NCI-H446 (cell line): Measurements from ENCODE around the gene ZDHHC14.

ENCODE experiments used
- DNase-seq, 2 experiments: peaks; one replicate each; lab custom pipeline; 2025; lab: John Stamatoyannopoulos, UW

The ZDHHC14 gene

DNA sequence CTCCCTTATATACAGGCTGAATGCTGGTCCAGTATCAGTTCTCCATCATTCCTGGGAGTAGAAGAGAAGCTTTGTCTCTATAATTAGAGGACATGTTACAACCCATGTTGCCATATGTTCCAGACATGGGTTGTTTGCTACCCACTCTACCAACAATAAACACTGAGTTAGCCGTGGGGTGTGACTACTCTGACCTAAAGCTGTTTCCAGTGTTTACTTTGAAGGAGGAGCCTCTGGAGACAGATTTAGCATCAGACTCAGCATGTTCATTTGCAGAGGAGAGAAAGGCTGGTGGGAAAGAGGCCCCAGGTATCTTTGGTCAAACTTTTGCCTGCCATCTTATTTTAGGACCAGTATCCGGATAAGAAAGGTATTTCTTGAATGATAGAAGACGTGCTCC lies 284.2 kb downstream of the ZDHHC14 start:
- no peak for DNase-seq

- no peak for DNase-seq
Observed at GRCh38 chr6:157666729-157667128, 285.7 kb downstream of the ZDHHC14 start.

DNA sequence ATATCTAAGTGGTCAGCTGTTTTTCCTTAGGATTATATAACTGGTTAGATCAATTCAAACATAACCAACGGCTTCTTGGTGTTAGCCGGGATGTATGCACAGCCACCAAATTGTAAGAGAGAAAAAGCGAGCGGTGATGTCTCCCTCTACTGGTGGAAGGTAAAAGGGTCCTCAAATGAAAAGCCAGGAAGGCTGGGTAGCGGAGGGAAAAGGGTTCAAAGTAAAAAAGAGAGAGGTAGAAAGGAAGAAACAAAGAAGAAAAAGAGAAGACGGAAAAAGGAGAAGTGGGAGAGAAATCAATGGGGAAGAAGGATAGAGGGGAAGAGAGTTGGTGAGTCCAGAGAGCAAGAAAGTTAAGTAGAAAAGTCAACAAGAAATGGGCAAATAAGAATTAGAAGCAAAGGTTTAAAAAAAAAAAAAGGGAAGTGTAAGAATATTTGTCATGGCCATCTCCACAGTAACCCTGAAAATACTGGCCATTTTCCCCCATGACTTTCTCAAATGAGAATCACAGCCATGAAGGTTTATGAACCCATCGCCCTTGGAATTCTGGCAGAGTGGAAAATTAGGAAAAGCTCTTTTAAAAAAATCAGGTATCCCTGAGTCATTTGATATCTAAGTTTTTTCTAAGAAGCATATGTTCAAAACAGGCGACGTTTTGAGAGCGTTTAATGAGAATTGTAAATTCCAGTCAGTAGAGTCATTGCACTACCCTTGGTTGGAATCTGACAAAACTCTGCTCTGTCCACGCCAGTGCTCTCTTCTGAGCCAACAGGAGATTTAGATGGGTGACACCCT lies 286.4 kb downstream of the ZDHHC14 start:
- peak; percentile 47 to 70 for DNase-seq

- no peak for DNase-seq
Observed at GRCh38 chr6:157668009-157668401, 287.0 kb downstream of the ZDHHC14 start.

DNA sequence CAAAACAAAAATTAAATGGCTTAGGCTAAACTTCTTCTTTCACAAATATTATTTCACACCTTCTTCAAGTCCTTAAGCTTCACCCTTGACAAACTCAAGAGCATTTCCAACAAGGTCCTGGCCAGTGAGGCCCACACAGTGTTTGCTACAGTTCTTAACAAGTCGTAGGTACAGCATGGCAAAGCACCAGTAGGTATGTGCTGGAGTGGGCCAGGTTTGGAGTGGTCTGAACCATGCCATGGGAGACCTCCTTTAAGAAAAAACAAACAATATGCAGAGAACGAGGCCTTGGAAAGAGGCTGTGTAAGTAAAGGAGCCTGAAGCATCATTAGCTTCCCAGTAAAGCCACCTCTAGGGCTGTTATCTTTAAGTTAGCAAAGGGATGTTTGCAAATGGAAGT lies 287.7 kb downstream of the ZDHHC14 start:
- no peak for DNase-seq

DNA sequence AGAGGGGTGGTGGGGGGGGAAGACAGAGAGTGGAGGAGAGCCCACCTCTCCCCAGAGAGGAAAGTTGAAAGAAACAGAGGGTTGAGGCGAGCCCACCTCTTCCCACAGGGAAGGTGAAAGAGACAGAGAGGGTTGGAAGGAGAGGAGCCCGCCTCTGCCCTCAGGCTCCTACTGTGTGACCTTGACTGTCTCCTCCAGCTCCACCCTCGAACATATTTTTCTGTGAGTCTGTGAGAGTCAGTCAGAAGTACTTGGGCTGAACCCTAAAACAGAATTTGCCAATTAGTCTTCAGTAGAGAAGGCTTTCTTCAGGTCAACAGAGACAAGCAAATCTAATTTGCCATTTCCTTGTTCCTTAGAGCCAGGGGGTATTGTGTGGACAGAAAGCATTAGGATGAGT lies 288.3 kb downstream of the ZDHHC14 start:
- no peak for DNase-seq

DNA sequence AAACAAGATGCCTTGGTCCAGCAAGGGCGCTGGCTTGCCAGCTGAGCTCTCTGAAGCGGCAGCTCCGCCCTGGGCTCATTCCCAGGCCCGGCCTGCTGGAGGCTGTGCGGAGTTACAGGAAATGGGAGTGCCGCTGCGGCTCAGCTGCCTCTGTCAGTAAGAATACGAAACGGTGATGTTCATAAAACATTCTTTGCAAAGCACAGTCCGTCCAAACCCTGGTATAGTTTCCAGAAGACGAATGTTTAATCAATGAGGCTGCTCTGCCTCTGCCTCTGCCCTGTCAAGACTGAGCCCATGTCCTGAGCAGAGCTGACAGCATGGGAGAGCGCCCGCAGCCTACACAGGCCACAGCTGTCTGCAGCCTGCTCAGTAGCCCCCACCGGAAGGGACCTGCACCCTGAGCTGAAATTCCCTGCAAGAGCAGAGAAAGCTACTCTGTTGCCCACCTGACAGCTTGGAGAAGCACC lies 288.8 kb downstream of the ZDHHC14 start:
- peak in 1 of 2 experiments; percentile 27 for DNase-seq

DNA sequence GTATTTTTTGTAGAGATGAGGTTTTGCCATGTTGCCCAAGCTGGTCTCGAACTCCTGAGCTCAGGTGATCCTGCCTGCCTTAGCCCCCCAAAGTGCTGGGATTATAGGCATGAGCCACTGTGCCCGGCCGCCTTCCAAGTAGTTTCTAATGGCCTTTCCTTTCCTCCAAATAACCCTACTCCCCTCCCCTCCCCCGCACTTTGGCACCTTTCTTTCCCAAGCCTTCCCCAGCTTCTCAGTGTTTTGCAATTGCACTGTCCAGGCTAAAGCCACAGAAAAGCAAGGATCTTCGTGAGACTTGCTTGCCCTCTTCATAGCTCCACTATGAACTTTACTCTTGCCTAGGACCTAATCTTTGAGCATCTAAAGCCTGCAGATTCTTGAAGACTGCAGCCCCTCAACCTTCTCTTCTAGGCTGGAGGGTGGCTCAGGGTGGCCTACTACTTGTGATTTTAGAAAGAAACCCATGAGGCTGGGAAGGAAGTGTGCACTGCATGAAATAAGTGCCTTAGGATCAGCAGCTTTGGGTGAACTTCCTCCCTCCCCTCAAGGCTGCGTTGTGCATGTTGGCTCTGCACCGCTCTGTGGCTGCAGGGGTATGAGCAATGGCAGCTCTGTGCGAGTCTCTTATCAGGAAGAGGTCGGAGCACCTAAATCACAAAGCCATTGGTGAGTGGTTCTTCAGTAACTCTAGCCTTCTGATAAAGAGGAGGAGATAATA lies 289.6 kb downstream of the ZDHHC14 start:
- no peak for DNase-seq

DNA sequence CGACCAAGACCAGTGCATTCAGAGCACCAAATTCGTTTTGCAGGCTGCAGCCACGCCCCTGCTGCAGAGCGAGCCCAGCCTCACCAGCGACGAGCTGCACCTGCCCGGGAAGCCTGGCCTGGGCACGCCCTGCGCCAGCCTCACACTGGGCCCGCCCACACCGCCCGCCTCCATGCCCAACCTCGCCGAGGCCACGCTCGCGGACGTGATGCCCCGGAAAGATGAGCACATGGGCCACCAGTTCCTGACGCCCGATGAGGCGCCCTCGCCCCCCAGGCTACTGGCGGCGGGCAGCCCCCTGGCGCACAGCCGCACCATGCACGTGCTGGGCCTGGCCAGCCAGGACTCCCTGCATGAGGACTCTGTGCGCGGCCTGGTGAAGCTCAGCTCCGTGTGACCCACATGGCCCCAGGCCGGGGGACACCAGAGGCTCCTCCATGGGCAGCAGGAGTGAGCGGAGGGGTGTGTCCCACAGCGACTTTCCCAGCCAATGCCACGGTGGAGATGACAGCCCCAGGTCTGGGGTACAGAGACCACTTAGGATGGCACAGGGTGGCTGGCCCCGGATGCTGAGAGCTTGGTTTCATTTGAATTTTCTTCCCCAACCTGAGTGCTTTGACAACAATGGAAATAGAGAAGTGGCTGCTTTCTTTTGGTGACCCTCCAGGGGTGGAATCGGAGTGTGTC lies 291.9 kb downstream of the ZDHHC14 start:
- no peak for DNase-seq

DNA sequence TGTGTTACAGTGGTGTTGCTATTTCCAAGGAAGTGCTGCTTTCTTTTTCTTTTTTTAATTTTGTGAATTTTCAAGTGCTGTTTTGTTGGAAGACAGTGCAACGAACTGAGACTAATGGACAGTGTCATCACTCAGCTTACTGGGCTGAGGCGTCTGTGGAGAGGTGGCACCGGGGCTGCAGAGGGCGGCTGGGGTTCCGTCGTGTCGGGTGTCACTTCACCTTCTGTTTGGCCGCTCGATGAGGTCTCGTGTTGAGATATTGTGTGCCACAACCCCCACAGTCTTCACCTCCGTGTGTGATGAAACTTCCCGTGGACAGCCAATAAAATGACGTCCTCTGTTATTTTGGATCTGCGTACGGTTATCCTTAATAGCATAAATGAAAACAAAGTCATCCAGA lies 292.6 kb downstream of the ZDHHC14 start:
- DNase-seq, result no peak

- no peak for DNase-seq
Observed at GRCh38 chr6:157674061-157674460, 293.1 kb downstream of the ZDHHC14 start.

DNA sequence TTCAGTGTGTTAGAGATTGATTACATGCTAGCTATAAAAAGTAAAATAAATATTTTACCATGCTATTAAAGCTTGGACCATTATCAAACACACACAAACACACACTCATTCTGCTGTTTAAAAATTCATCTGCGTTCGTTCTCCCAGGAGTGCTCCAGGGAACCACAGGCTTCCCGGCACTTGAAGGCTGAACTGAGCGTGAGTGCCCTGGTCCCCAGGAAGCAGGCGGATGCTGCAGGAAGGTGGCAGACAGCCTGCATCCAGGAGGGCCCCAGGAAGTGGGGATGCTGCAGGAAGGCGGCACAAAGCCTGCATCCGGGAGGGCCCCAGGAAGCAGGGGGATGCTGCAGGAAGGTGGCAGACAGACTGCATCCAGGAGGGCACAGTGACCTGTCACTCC lies 294.8 kb downstream of the ZDHHC14 start:
- no peak for DNase-seq

DNA sequence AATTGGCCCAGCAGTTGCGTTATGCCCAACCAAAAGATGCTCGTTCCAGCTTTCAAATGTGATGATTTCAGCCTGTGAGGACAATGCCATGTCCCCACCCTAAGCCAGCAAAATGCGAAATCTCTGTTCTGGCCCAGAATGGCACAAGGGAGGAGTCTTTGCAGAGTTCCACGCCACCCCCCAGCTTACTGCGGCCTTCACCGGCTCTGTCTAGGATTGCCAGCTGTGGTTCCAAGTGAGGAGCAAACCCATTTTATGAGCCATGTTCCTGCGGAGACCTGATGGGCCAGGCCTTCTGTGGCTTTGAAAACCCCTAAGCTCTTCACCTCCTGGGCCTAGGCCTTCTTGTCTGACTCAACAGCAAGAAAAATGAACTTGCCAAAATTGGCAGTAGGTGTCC lies 295.3 kb downstream of the ZDHHC14 start:
- no peak for DNase-seq

DNA sequence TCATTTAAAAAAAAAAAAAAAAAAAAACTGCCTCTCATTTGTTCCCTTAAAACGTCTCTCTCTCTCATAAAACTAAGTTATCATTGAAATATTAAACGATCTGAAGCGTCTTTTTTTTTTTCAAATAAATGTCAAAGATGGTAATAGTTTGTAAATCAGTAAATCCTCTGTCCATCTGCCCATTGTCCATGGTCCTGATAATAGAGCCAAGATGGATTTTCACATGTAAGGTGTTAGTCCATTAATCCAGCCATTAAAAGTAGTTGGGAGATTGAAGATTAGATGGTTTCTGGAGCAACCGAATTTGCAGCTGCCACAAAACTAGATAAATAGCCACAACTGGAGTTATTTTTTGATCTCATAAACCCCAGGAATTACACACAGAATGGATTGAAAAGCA lies 296.2 kb downstream of the ZDHHC14 start:
- DNase-seq, result no peak

GRCh38 chr6:157679605-157680580 lies 298.9 kb downstream of the ZDHHC14 start:
- no peak for DNase-seq

GRCh38 chr6:157681041-157681650 lies 300.2 kb downstream of the ZDHHC14 start:
- DNase-seq, result no peak

DNA sequence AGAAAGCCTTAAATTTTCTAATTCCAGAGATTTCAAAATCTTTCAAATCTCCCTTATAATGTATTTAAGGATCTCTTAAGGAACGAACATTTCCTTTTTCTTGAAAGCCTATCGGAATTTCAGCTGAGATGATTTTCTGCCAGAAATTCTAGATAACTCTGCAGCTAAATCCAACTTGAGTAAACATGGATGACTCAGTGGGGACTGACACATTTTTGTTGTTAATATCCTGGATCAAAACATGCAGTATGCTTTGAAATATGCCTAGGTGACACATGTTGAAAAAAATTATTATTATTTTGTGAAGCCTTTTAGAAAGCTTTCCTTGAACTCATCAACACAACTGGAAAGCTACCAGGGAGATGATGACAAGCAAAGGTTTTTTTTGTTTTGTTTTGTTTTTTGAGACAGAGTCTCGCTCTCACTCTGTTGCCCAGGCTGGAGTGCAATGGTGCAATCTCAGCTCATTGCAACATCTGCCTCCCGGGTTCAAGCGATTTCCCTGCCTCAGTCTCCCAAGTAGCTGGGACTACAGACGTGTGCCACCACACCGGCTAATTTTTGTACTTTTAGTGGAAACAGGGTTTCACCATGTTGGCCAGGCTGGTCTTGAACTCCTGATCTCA lies 302.0 kb downstream of the ZDHHC14 start:
- DNase-seq, result no peak

DNA sequence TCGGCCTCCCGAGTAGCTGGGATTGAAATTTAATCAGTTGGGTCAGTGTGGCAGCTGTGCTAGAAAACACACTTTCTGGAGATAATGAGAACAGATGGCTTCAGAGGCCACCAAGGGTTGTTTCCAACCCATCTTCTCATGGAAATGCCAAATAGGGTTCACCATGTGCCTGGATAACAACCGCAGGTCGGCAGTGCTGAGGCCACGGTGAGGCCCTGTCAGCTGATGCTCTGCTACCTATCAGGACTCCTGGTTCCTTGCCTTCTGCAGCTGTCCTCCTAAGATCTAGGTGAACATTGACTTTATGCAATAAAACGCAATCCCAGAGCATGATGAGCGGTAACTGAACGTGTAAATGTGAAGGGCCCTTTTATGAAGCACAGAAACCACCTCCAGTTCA lies 302.7 kb downstream of the ZDHHC14 start:
- no peak for DNase-seq

DNA sequence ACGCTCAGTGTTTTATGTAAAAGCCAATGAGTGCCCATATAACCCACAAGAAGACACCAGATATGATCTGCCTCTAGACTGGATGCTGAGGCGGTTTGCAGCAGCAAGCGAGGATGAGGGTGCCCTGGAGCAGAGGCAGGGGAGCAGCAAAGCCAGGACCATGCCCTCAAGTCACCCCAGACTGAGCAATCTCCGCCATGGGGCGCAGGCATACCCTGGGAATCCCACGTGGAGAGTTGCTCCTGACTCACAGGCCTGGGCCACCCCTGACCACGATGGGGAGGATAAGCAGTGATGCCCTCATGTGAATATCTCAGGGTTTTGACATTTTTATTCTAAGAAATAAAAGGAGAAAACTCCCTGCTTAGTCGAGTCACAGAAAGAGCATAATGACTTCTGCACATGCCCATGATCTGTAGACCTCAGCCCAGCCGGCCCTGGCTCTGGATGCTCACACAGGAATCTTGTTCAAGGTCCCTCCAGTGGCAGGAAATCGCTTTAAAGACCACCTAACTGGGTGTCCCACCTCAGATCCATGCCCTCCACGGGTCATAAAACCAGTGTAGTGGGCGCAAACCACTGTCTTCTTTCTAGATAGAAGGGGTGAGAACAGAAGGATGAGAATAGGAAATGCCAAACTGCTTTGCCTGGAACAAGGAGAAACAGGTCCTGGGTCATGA lies 303.8 kb downstream of the ZDHHC14 start:
- DNase-seq, result no peak
